Upper lobe of left lung (tissue), 4 donors: ENCODE measurements around the gene VSTM5.

ENCODE experiments used
- POLR2A ChIP-seq, 4 donors: fragments of 450-650 bp; IDR thresholded peaks; one replicate each; pipeline ENCODE4 v1.5.1; 2016 to 2017; ENCODE audit warnings: antibody characterized with exemption in 4 of 4, mild to moderate bottlenecking in 2 of 4
- POLR2AphosphoS5 ChIP-seq, 2 donors: sonication (generic); formaldehyde crosslinking; IDR thresholded peaks; one replicate each; pipeline ENCODE4 v1.5.1; 2017; ENCODE audit warnings: antibody characterized with exemption in 2 of 2
- TF ChIP-seq, protein P1 (sequence below), 6 experiments: fragments of 450-650 bp in 4 of 6; fragments of 200-600 bp in 2 of 6; sonication (generic) in 2 of 6; IDR thresholded peaks; one replicate each; pipeline ENCODE4 v1.5.1; 2016 to 2019; ENCODE audit warnings: antibody characterized with exemption in 6 of 6

DNA sequence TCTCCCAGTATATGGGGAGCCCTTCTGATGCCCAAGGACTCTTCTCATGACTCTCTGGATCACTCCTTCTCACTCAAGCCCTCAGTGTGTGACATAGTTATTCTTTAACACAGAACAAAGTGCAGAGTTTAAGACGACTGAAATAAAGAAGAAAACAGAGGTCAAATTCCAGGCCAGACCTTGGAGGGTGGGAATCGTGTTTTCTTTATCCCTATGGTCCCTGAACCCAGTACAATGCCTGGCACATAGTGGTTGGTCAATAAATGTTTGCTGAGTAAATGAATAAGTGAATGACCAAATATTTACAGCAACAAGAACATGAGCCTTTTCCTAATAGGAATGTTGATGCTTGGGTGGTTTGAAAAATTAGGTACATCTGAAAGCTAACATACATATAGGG is 28.8 kb downstream of the VSTM5 start:
- TF ChIP-seq POLR2A (IDR thresholded peaks at IDR 0.05) (no peak), POLR2AphosphoS5 (IDR thresholded peaks at IDR 0.05) (no peak)
- TF ChIP-seq, protein P1, sequence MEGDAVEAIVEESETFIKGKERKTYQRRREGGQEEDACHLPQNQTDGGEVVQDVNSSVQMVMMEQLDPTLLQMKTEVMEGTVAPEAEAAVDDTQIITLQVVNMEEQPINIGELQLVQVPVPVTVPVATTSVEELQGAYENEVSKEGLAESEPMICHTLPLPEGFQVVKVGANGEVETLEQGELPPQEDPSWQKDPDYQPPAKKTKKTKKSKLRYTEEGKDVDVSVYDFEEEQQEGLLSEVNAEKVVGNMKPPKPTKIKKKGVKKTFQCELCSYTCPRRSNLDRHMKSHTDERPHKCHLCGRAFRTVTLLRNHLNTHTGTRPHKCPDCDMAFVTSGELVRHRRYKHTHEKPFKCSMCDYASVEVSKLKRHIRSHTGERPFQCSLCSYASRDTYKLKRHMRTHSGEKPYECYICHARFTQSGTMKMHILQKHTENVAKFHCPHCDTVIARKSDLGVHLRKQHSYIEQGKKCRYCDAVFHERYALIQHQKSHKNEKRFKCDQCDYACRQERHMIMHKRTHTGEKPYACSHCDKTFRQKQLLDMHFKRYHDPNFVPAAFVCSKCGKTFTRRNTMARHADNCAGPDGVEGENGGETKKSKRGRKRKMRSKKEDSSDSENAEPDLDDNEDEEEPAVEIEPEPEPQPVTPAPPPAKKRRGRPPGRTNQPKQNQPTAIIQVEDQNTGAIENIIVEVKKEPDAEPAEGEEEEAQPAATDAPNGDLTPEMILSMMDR (IDR thresholded peaks at IDR 0.05), result no peak
